Transverse colon (tissue), 4 donors: ENCODE data around the gene PLCB1. TPM values are rescaled to one million over a fixed set of nuclear protein-coding genes. Genes with fewer than 3 reads are reported as not detected.

Experiments
- DNase-seq: peaks from one replicate; pipeline ENCODE4 v3.0.0-alpha.2; 2019
- H3K27ac ChIP-seq, 4 donors: fragments of 200-600 bp; sonication (generic); 2 replicates each; pipeline ENCODE4 v1.5.1; 2016 to 2018; ENCODE audit warnings: inconsistent platforms in 4 of 4
- H3K27me3 ChIP-seq: fragments of 200-600 bp; sonication (generic); 2 replicates; pipeline ENCODE4 v1.5.1; 2017; ENCODE audit warnings: inconsistent platforms
- H3K36me3 ChIP-seq, 4 donors: fragments of 200-600 bp; sonication (generic); 2 replicates each; pipeline ENCODE4 v1.5.1; 2017 to 2019; ENCODE audit warnings: inconsistent platforms in 4 of 4
- H3K4me1 ChIP-seq, 4 donors: fragments of 200-600 bp; sonication (generic); 2 replicates each; pipeline ENCODE4 v1.5.1; 2017 to 2020; ENCODE audit warnings: inconsistent platforms in 4 of 4
- H3K4me3 ChIP-seq, 4 donors: fragments of 200-600 bp; sonication (generic); 1 replicate in 1 of 4; 2 replicates in 3 of 4; pipeline versions ENCODE4 v1.5.1 to v1.6.1; 2017 to 2019; ENCODE audit warnings: inconsistent platforms in 4 of 4
- H3K9me3 ChIP-seq, 2 donors: fragments of 200-600 bp; sonication (generic); 2 replicates each; pipeline ENCODE4 v1.5.1; 2017 to 2019; ENCODE audit warnings: inconsistent platforms in 2 of 2
- CTCF ChIP-seq, 5 experiments: fragments of 200-600 bp in 3 of 5; fragments of 450-650 bp in 2 of 5; sonication (generic) in 3 of 5; IDR thresholded peaks; 1 replicate in 2 of 5; 2 replicates in 3 of 5; pipeline ENCODE4 v1.5.1; 2016 to 2017; ENCODE audit warnings: antibody characterized with exemption in 5 of 5, inconsistent platforms in 3 of 5, mild to moderate bottlenecking in 2 of 5, moderate library complexity in 1 of 5
- EP300 ChIP-seq: sonication (generic); formaldehyde crosslinking; IDR thresholded peaks from one replicate; pipeline ENCODE4 v1.6.1; 2017; ENCODE audit warnings: antibody characterized with exemption, low read depth
- POLR2A ChIP-seq: fragments of 450-650 bp; IDR thresholded peaks from one replicate; pipeline ENCODE4 v1.6.1; 2016; ENCODE audit warnings: antibody characterized with exemption, mild to moderate bottlenecking, moderate library complexity
- POLR2AphosphoS5 ChIP-seq, 3 donors: sonication (generic); formaldehyde crosslinking; IDR thresholded peaks; one replicate each; pipeline ENCODE4 v1.6.1; 2016; ENCODE audit warnings: antibody characterized with exemption in 3 of 3
- WGBS, 2 donors: methylation state at CpG; one replicate each; pipeline ENCODE4 v1.1.5; 2018; ENCODE audit warnings: low coverage in 1 of 2; 5-methylcytosine and 5-hydroxymethylcytosine counted together
- in situ Hi-C, 4 donors: fragments of 200-750 bp; cut with MboI; loops; one replicate each; pipeline versions ENCODE4 v1.15.0 to v1.15.1; 2017; ENCODE audit warnings: low sequenced_read_pairs in 3 of 4, low pct_ligation_motif_present in 1 of 4, low pct_unique_long_range_greater_than_20kb in 1 of 4
- intact Hi-C: fragments of 100-400 bp; cut with DNase I; formaldehyde crosslinking; loops from one replicate; pipeline ENCODE4 v1.15.1; 2023; ENCODE audit warnings: low total_unique reads
- total RNA-seq, 4 donors: library from RNA; depleted of rRNA; stranded (reverse); fragments of >200 nt; gene quantifications; one replicate each; pipeline ENCODE4 v1.1.0, GENCODE V29; 2016

PLCB1 gene
- total RNA-seq, 4 donors from 2014 or later, result 13.1 to 18.6 (median 15.8) TPM

DNA sequence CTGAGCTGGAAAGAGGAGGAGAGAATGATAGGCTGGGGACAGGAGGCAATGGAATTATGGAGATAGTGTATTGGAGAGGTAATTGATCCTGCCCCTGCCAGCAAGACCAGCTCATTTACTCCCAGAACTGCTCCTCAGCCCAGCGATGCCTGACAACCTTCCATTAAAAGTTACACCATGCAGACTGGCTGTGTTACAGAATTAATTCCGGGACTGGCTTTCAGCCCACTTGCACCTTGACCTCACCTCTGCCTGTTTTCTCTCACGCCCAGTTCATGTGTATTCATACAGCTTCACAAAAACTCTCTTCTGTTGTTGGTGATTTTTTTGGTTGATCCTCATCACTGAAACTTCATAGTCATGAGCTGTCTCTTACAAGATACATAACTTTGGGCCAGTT lies 207.3 kb downstream of the PLCB1 start:
- Histone ChIP-seq H3K27me3 (no peaks in the 10 kb centered on the region), H3K36me3 (no peaks in the 10 kb centered on the region), H3K4me1 (peaks cover 0 to 6% (median 0%) of the 10 kb centered on the region in 4 donors), H3K4me3 (no peak overlapping the region), H3K9me3 (no peaks in the 10 kb centered on the region), H3K27ac (no peak overlapping the region)
- intact Hi-C loops, result no loop called here
- WGBS, 2 donors, result 53 to 71% methylated on average over 2 to 3 of the region's 3 CpGs
- in situ Hi-C loops, result no loop called here
- DNase-seq, result no peak
- no peak for TF ChIP-seq POLR2AphosphoS5 (IDR thresholded peaks at IDR 0.05)
- no peak for TF ChIP-seq EP300
- TF ChIP-seq CTCF (IDR thresholded peaks at IDR 0.05), result no peak
- TF ChIP-seq POLR2A, result no peak

DNA sequence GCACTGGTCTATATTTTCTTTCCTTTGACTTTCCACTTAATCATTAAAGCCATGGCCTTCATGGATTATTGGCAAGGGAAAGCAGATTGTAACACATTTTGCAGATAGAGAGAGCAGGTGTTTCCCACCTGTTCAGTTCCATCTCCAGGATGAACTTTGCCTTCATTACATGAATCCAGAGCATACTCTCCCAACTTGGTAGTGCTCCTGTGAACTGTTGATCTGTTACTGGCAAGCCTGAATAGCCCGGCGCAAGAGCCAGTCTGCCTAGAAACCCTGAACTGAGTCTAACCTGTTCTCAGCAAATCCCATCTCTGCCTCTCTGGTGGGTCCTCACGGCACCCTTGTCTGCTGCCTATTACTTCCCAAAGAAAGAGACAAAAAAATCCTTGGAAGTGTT lies 210.3 kb downstream of the PLCB1 start:
- Histone ChIP-seq H3K9me3 (no peaks in the 10 kb centered on the region), H3K36me3 (no peaks in the 10 kb centered on the region), H3K4me1 (peaks cover 0 to 30% (median 3%) of the 10 kb centered on the region in 4 donors), H3K4me3 (no peak overlapping the region), H3K27me3 (no peaks in the 10 kb centered on the region), H3K27ac (no peak overlapping the region)
- TF ChIP-seq POLR2A, result no peak
- no peak for TF ChIP-seq EP300
- TF ChIP-seq POLR2AphosphoS5 (IDR thresholded peaks at IDR 0.05), result no peak
- no peak for TF ChIP-seq CTCF (IDR thresholded peaks at IDR 0.05)
- DNase-seq, result no peak
- in situ Hi-C loops (no loop called here), intact Hi-C loops (no loop called here)
- WGBS, 2 donors, result 57 to 68% methylated on average over 3 of the region's 3 CpGs

DNA sequence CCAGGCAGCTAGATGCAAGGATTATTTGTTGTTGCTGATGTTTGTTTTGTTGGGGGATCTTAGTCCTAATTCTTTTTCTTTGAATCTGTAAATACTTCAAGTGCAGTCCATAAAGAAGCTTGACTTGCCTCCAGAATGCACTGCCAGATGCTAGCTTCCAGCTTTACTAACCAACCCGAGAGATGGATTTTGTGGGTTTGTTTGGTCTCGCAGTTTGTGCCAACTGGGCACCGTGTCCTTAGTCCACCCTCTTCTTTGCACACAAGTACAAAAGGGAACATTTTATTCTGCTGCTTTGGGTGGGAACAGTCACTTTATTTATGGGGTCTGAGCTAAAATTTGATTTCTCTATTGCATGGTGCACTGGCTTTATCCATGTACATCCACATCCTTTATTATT lies 212.0 kb downstream of the PLCB1 start:
- H3K4me1 ChIP-seq, result peaks cover 0 to 30% (median 3%) of the 10 kb centered on the region in 4 donors
- no peak overlapping the region for H3K4me3 ChIP-seq
- in situ Hi-C loops, result no loop called here
- no peaks in the 10 kb centered on the region for H3K27me3 ChIP-seq
- DNase-seq, result no peak
- TF ChIP-seq POLR2AphosphoS5 (IDR thresholded peaks at IDR 0.05) (no peak), EP300 (no peak), POLR2A (no peak), CTCF (IDR thresholded peaks at IDR 0.05) (no peak)
- no peak overlapping the region for H3K27ac ChIP-seq
- intact Hi-C loops, result no loop called here
- 61 to 79% methylated on average over 3 of the region's 3 CpGs for WGBS, 2 donors
- H3K36me3 ChIP-seq, result no peaks in the 10 kb centered on the region
- H3K9me3 ChIP-seq, result no peaks in the 10 kb centered on the region

- Histone ChIP-seq H3K27me3 (no peaks in the 10 kb centered on the region), H3K27ac (no peak overlapping the region), H3K4me1 (peaks cover 0 to 30% (median 3%) of the 10 kb centered on the region in 4 donors), H3K36me3 (no peaks in the 10 kb centered on the region), H3K4me3 (no peak overlapping the region), H3K9me3 (no peaks in the 10 kb centered on the region)
- DNase-seq, result no peak
- WGBS, 2 donors, result 82 to 84% methylated on average over 3 to 5 of the region's 5 CpGs
- intact Hi-C loops, result no loop called here
- in situ Hi-C loops, result no loop called here
- TF ChIP-seq CTCF (IDR thresholded peaks at IDR 0.05) (no peak), EP300 (no peak)
These were observed 212.6 kb downstream of the PLCB1 start for GRCh38 chr20:8344631-8345030.
